ENCODE measurements around the gene PITX3. TPM values are rescaled to one million over a fixed set of nuclear protein-coding genes. Genes with fewer than 3 reads are reported as not detected.

The PITX3 gene
- total RNA-seq, 2 donors from 2014 or later = not detected

Other genes with a start within 250 kb of the PITX3 start
- 10 to 100 TPM; 25.6 to 27.2 TPM for gene ARMH3, start 185.3 kb downstream of the PITX3 start, total RNA-seq
- 10 to 100 TPM; 12.4 to 15.8 TPM for gene HPS6, start 176.2 kb downstream of the PITX3 start, total RNA-seq
- gene LDB1, start 121.1 kb downstream of the PITX3 start, total RNA-seq = 100 to 1,000 TPM; 104 to 112 TPM
- gene PPRC1, start 108.5 kb downstream of the PITX3 start, total RNA-seq = 10 to 100 TPM; 38.3 to 41.0 TPM
- gene NOLC1, start 89.1 kb downstream of the PITX3 start, total RNA-seq = 10 to 100 TPM; 46.1 to 48.0 TPM
- gene ELOVL3, start 15.2 kb downstream of the PITX3 start, total RNA-seq = not detected
- gene GBF1, start 4.0 kb upstream of the PITX3 start, total RNA-seq = 10 to 100 TPM; 42.8 to 44.6 TPM
- gene NFKB2, start 154.2 kb upstream of the PITX3 start, total RNA-seq = 100 to 1,000 TPM; 364 to 390 TPM
- 1 to 10 TPM; 2.9 to 5.1 TPM for gene PSD, start 177.3 kb upstream of the PITX3 start, total RNA-seq
- 10 to 100 TPM in 1 of 2 donors, 1 to 10 TPM in 1; 9.9 to 14.2 TPM for gene FBXL15, start 179.3 kb upstream of the PITX3 start, total RNA-seq
- 10 to 100 TPM; 27.4 to 30.7 TPM for gene CUEDC2, start 191.1 kb upstream of the PITX3 start, total RNA-seq
- gene C10orf95, start 210.0 kb upstream of the PITX3 start, total RNA-seq = under 1 TPM in 1 of 2 donors, not detected in 1; 0.50 TPM